PC-3 (cell line): Measurements from ENCODE around the gene SLC24A3. TPM values are rescaled to one million over a fixed set of nuclear protein-coding genes. Genes with fewer than 3 reads are reported as not detected.

ENCODE experiments used
- ATAC-seq: fragments of 200-7000 bp; cut with Tn5 transposase; 2 replicates; pipeline ENCODE4 v1.9.1; 2020; ENCODE audit warnings: mild to moderate bottlenecking, moderate library complexity
- BruUV-seq: library from RNA; stranded (reverse); fragments of 400-500 nt; replicated peaks from 2 replicates; lab custom pipeline; 2021; lab: Mats Ljungman, UMichigan
- CTCF ChIA-PET: fragments of 300-600 bp; sonication (Branson Sonifier 250); formaldehyde crosslinking; loops from one replicate; lab custom pipeline; 2022; ENCODE audit warnings: antibody characterized with exemption; lab: Charles Lee
- POLR2A ChIA-PET: fragments of 300-600 bp; sonication (Branson Sonifier 250); formaldehyde crosslinking; loops from one replicate; lab custom pipeline; 2022; ENCODE audit warnings: antibody characterized with exemption; ENCODE audit not compliant: unreplicated experiment; lab: Charles Lee
- DNase-seq: peaks from one replicate; pipeline ENCODE4 v3.0.0-alpha.2; 2015
- H2AFZ ChIP-seq: fragments of 300-600 bp; sonication (generic); 2 replicates; pipeline ENCODE4 v1.6.0; 2016; ENCODE audit warnings: antibody characterized with exemption, low read length
- H3F3A ChIP-seq: fragments of 300-600 bp; sonication (generic); one replicate; pipeline ENCODE4 v1.6.0; 2017; ENCODE audit warnings: antibody characterized with exemption, low read length, control low read depth, mild to moderate bottlenecking; ENCODE audit not compliant: unreplicated experiment
- H3K27ac ChIP-seq: fragments of 300-600 bp; sonication (generic); 2 replicates; pipeline ENCODE4 v1.5.1; 2016; ENCODE audit warnings: mild to moderate bottlenecking, low read length
- H3K27me3 ChIP-seq: fragments of 300-600 bp; sonication (generic); 2 replicates; pipeline ENCODE4 v1.6.1; 2016; ENCODE audit warnings: low read length, mixed read lengths
- H3K36me3 ChIP-seq: fragments of 300-600 bp; sonication (generic); 2 replicates; pipeline ENCODE4 v1.6.1; 2016; ENCODE audit warnings: low read depth, mixed run types, low read length, mixed read lengths
- H3K4me1 ChIP-seq: fragments of 300-600 bp; sonication (generic); 2 replicates; pipeline ENCODE4 v1.5.1; 2016; ENCODE audit warnings: low read length; ENCODE audit not compliant: insufficient read depth
- H3K4me2 ChIP-seq: fragments of 300-600 bp; sonication (generic); 2 replicates; pipeline ENCODE4 v1.6.0; 2016; ENCODE audit warnings: low read length
- H3K4me3 ChIP-seq: fragments of 300-600 bp; sonication (generic); 2 replicates; pipeline ENCODE4 v1.5.1; 2016; ENCODE audit warnings: mild to moderate bottlenecking, low read length, mixed read lengths
- H3K79me2 ChIP-seq: fragments of 300-600 bp; sonication (generic); 2 replicates; pipeline ENCODE4 v1.6.1; 2017; ENCODE audit warnings: low read length, mixed read lengths
- H3K9ac ChIP-seq: fragments of 300-600 bp; sonication (generic); 2 replicates; pipeline ENCODE4 v1.6.0; 2016; ENCODE audit warnings: mild to moderate bottlenecking, low read length
- H3K9me2 ChIP-seq: fragments of 300-600 bp; sonication (generic); replicated peaks from 2 replicates; pipeline ENCODE4 v1.6.1; 2016; ENCODE audit warnings: mixed run types, low read length, mixed read lengths
- H3K9me3 ChIP-seq: fragments of 300-600 bp; sonication (generic); 2 replicates; pipeline ENCODE4 v1.6.1; 2016; ENCODE audit warnings: low read length, mixed read lengths
- H4K20me1 ChIP-seq: fragments of 300-600 bp; sonication (generic); 2 replicates; pipeline ENCODE4 v1.6.1; 2016; ENCODE audit warnings: low read length, mixed read lengths
- CTCF ChIP-seq: fragments of 300-600 bp; sonication (generic); conservative IDR thresholded peaks from 2 replicates; pipeline ENCODE4 v1.5.1; 2017; ENCODE audit warnings: antibody characterized with exemption, low read depth, mild to moderate bottlenecking, low read length
- EZH2 ChIP-seq: fragments of 300-600 bp; sonication (generic); IDR thresholded peaks from one replicate; pipeline ENCODE4 v1.6.1; 2017; ENCODE audit warnings: antibody characterized with exemption, mild to moderate bottlenecking, low read length; ENCODE audit not compliant: unreplicated experiment
- EZH2phosphoT487 ChIP-seq: fragments of 300-600 bp; sonication (generic); IDR thresholded peaks from 2 replicates; pipeline ENCODE4 v1.6.1; 2018; ENCODE audit warnings: mild to moderate bottlenecking, antibody characterized with exemption, low read length, borderline replicate concordance
- intact Hi-C: fragments of 100-400 bp; cut with micrococcal nuclease; formaldehyde crosslinking; loops from 2 replicates; pipeline ENCODE4 v1.9.0; 2023
- total RNA-seq: library from RNA; depleted of rRNA; stranded (reverse); fragments of >200 nt; gene quantifications from 2 replicates; pipeline ENCODE4 v1.2.3, GENCODE V29; 2014

The SLC24A3 gene
- total RNA-seq, 1 experiment from 2014 or later, result 0.11 TPM

DNA sequence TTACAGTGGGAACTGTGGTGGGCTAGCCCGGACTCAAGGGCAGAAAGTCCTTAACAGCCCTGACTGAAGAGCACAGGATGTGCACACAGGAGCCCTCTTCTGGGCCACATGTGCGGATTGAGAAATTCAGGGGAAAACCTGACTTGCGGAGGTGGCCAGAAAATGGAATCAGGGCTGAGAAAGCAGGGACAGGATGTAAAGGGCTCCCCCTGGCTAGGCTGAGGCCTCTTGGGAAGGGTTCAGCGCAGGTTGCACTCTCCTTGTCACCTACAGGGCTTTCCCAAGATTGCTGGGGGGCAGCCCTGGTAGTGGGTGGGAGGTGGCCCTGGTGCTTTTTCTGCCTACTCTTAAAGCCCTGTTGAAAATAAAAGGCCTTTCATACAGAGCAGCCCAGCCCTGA, 251.2 kb downstream of the SLC24A3 start:
- intact Hi-C loops, result no loop called here
- no peak for DNase-seq
- peaks cover 64% of the 10 kb centered on the region for H3K27me3 ChIP-seq
- H4K20me1 ChIP-seq, result no peaks in the 10 kb centered on the region
- no peaks in the 10 kb centered on the region for H3K9me2 ChIP-seq
- no peak for ATAC-seq
- TF ChIP-seq CTCF (no peak), EZH2 (no peak), EZH2phosphoT487 (no peak)
- H3K4me1 ChIP-seq, result no peaks in the 10 kb centered on the region
- ChIA-PET POLR2A (no interaction called here), CTCF (no interaction called here)
- H3K27ac ChIP-seq, result no peak overlapping the region
- H3K4me2 ChIP-seq, result no peak overlapping the region
- H3K9ac ChIP-seq, result no peak overlapping the region
- H2AFZ ChIP-seq, result no peak overlapping the region
- no peak overlapping the region for H3K4me3 ChIP-seq
- no peaks in the 10 kb centered on the region for H3K79me2 ChIP-seq
- no TSS peak for BruUV-seq
- no peaks in the 10 kb centered on the region for H3K9me3 ChIP-seq
- H3K36me3 ChIP-seq, result no peaks in the 10 kb centered on the region
- H3F3A ChIP-seq, result no peaks in the 10 kb centered on the region

GRCh38 chr20:19465536-19465935, 253.1 kb downstream of the SLC24A3 start:
- H3K4me3 ChIP-seq, result no peak overlapping the region
- H3K4me2 ChIP-seq, result no peak overlapping the region
- H3K4me1 ChIP-seq, result no peaks in the 10 kb centered on the region
- no peak overlapping the region for H2AFZ ChIP-seq
- peaks cover 73% of the 10 kb centered on the region for H3K27me3 ChIP-seq
- H3K79me2 ChIP-seq, result no peaks in the 10 kb centered on the region
- ATAC-seq, result no peak
- no peaks in the 10 kb centered on the region for H3F3A ChIP-seq
- no peaks in the 10 kb centered on the region for H3K9me3 ChIP-seq
- intact Hi-C loops, result no loop called here
- no peak for DNase-seq
- CTCF ChIA-PET, result no interaction called here
- no peaks in the 10 kb centered on the region for H3K9me2 ChIP-seq
- H3K36me3 ChIP-seq, result no peaks in the 10 kb centered on the region
- BruUV-seq, result no TSS peak
- POLR2A ChIA-PET, result no interaction called here
- no peaks in the 10 kb centered on the region for H4K20me1 ChIP-seq
- H3K9ac ChIP-seq, result no peak overlapping the region
- no peak overlapping the region for H3K27ac ChIP-seq
- TF ChIP-seq EZH2phosphoT487 (no peak), CTCF (no peak), EZH2 (no peak)

- Histone ChIP-seq H3K4me3 (no peak overlapping the region), H3K4me1 (no peaks in the 10 kb centered on the region), H3F3A (no peaks in the 10 kb centered on the region), H4K20me1 (no peaks in the 10 kb centered on the region), H2AFZ (no peak overlapping the region), H3K27me3 (peaks cover 82% of the 10 kb centered on the region), H3K4me2 (no peak overlapping the region), H3K79me2 (no peaks in the 10 kb centered on the region), H3K9ac (no peak overlapping the region), H3K27ac (no peak overlapping the region), H3K36me3 (no peaks in the 10 kb centered on the region), H3K9me2 (no peaks in the 10 kb centered on the region), H3K9me3 (no peaks in the 10 kb centered on the region)
- ChIA-PET POLR2A (no interaction called here), CTCF (no interaction called here)
- no peak for TF ChIP-seq EZH2
- no peak for TF ChIP-seq EZH2phosphoT487
- intact Hi-C loops, result no loop called here
- no peak for ATAC-seq
- no peak for DNase-seq
- BruUV-seq, result no TSS peak
These were observed 253.9 kb downstream of the SLC24A3 start for GRCh38 chr20:19466206-19466928.
